Skeletal muscle satellite cell (primary cell): ENCODE results near the gene PLPPR5. TPM values are rescaled to one million over a fixed set of nuclear protein-coding genes. Genes with fewer than 3 reads are reported as not detected.
"Not testable (repeated sequence)": the region's sequence is repeated elsewhere in the genome, so short reads cannot be mapped to it uniquely, and the experiment has no call there.

Experiments used
- H3K27me3 ChIP-seq: 2 replicates; pipeline ENCODE4 v1.7.0; 2013; ENCODE audit warnings: low read length; ENCODE audit not compliant: control insufficient read depth, insufficient read depth
- H3K36me3 ChIP-seq: 2 replicates; pipeline ENCODE4 v1.7.0; 2013; ENCODE audit warnings: mild to moderate bottlenecking, control low read depth, low read length; ENCODE audit not compliant: insufficient read depth
- H3K4me1 ChIP-seq: 2 replicates; pipeline ENCODE4 v1.7.0; 2013; ENCODE audit warnings: low read length; ENCODE audit not compliant: control insufficient read depth, insufficient read depth
- H3K4me2 ChIP-seq: 2 replicates; pipeline ENCODE4 v1.7.0; 2013; ENCODE audit warnings: mild to moderate bottlenecking, low read length
- H3K4me3 ChIP-seq: 2 replicates; pipeline ENCODE4 v1.7.0; 2013; ENCODE audit warnings: low read length
- H3K9ac ChIP-seq: 2 replicates; pipeline ENCODE4 v1.7.0; 2013; ENCODE audit warnings: mild to moderate bottlenecking, low read depth, low read length, moderate library complexity
- H3K9me3 ChIP-seq: replicated peaks from 2 replicates; pipeline ENCODE4 v1.7.0; 2013; ENCODE audit warnings: mild to moderate bottlenecking, control low read depth, low read length
- total RNA-seq: library from RNA; depleted of rRNA; stranded (reverse); fragments of >200 nt; gene quantifications from 2 replicates; pipeline ENCODE4 v1.2.3, GENCODE V29; 2012; rRNA removed

The PLPPR5 gene
- under 0.01 TPM in 1 of 2 replicates, not detected in the other for total RNA-seq

GRCh38 chr1:99004861-99005442 lies at the start of gene PLPPR5:
Gene PLPPR5, minus strand, starts transcription at chr1:99004861. Its CDS starts 190 bp downstream, at chr1:99004671.
- H3K9me3 ChIP-seq, result no peaks in the 10 kb centered on the region
- H3K36me3 ChIP-seq, result no peaks in the 10 kb centered on the region
- peak within 1 kb of the TSS; percentile 68 for H3K4me3 ChIP-seq
- peak within 1 kb of the TSS; percentile 9 for H3K9ac ChIP-seq
- peaks cover 11% of the 10 kb centered on the region for H3K4me1 ChIP-seq
- peaks cover 68% of the 10 kb centered on the region for H3K27me3 ChIP-seq
- peak within 1 kb of the TSS; percentile 89 for H3K4me2 ChIP-seq

GRCh38 chr1:99051611-99052283 lies 47.1 kb upstream of the PLPPR5 start:
- no peak overlapping the region for H3K4me2 ChIP-seq
- no peaks in the 10 kb centered on the region for H3K4me1 ChIP-seq
- no peaks in the 10 kb centered on the region for H3K9me3 ChIP-seq
- no peak overlapping the region for H3K9ac ChIP-seq
- H3K4me3 ChIP-seq, result no peak overlapping the region
- H3K36me3 ChIP-seq, result no peaks in the 10 kb centered on the region
- H3K27me3 ChIP-seq, result peaks cover 6% of the 10 kb centered on the region

GRCh38 chr1:99049745-99050144 lies 45.1 kb upstream of the PLPPR5 start:
- Histone ChIP-seq H3K4me1 (no peaks in the 10 kb centered on the region), H3K36me3 (no peaks in the 10 kb centered on the region), H3K4me3 (no peak overlapping the region), H3K4me2 (no peak overlapping the region), H3K9me3 (no peaks in the 10 kb centered on the region), H3K9ac (no peak overlapping the region), H3K27me3 (no peaks in the 10 kb centered on the region)

GRCh38 chr1:99036746-99037145 lies 32.1 kb upstream of the PLPPR5 start:
- not testable (repeated sequence) for H3K4me3 ChIP-seq, H3K4me1 ChIP-seq, H3K4me2 ChIP-seq, H3K9me3 ChIP-seq, H3K27me3 ChIP-seq, H3K36me3 ChIP-seq, H3K9ac ChIP-seq

GRCh38 chr1:99018313-99018712 lies 13.7 kb upstream of the PLPPR5 start:
- Histone ChIP-seq H3K9me3 (no peaks in the 10 kb centered on the region), H3K4me1 (no peaks in the 10 kb centered on the region), H3K36me3 (no peaks in the 10 kb centered on the region), H3K4me2 (no peak overlapping the region), H3K27me3 (peaks cover 13% of the 10 kb centered on the region), H3K9ac (no peak overlapping the region), H3K4me3 (no peak overlapping the region)

- H3K9ac ChIP-seq, result no peak overlapping the region
- H3K4me2 ChIP-seq, result no peak overlapping the region
- no peaks in the 10 kb centered on the region for H3K36me3 ChIP-seq
- H3K9me3 ChIP-seq, result no peaks in the 10 kb centered on the region
- H3K4me3 ChIP-seq, result no peak overlapping the region
- H3K27me3 ChIP-seq, result peaks cover 13% of the 10 kb centered on the region
- H3K4me1 ChIP-seq, result no peaks in the 10 kb centered on the region
These were observed 13.0 kb upstream of the PLPPR5 start for GRCh38 chr1:99017655-99018054.

- Histone ChIP-seq H3K9ac (no peak overlapping the region), H3K4me3 (no peak overlapping the region), H3K27me3 (peaks cover 43% of the 10 kb centered on the region), H3K4me2 (no peak overlapping the region), H3K36me3 (no peaks in the 10 kb centered on the region), H3K9me3 (no peaks in the 10 kb centered on the region), H3K4me1 (no peaks in the 10 kb centered on the region)
These were observed 6.0 kb upstream of the PLPPR5 start for GRCh38 chr1:99010679-99011078.

- H3K9me3 ChIP-seq, result no peaks in the 10 kb centered on the region
- H3K4me2 ChIP-seq, result no peak overlapping the region
- H3K27me3 ChIP-seq, result peaks cover 68% of the 10 kb centered on the region
- no peak overlapping the region for H3K9ac ChIP-seq
- H3K36me3 ChIP-seq, result no peaks in the 10 kb centered on the region
- H3K4me1 ChIP-seq, result peaks cover 11% of the 10 kb centered on the region
- H3K4me3 ChIP-seq, result no peak overlapping the region
These were observed 2.7 kb upstream of the PLPPR5 start for GRCh38 chr1:99007366-99007765.

GRCh38 chr1:99005537-99005942 lies 879 bp upstream of the PLPPR5 start:
- H3K36me3 ChIP-seq, result no peaks in the 10 kb centered on the region
- peak overlapping the region; percentile 89 for H3K4me2 ChIP-seq
- H3K9ac ChIP-seq, result no peak overlapping the region
- peaks cover 73% of the 10 kb centered on the region for H3K27me3 ChIP-seq
- H3K9me3 ChIP-seq, result no peaks in the 10 kb centered on the region
- H3K4me1 ChIP-seq, result peaks cover 11% of the 10 kb centered on the region
- H3K4me3 ChIP-seq, result no peak overlapping the region

GRCh38 chr1:99004254-99004860 lies 304 bp downstream of the PLPPR5 start:
- H3K9ac ChIP-seq, result peak overlapping the region; percentile 9
- H3K4me3 ChIP-seq, result peak overlapping the region; percentile 68

GRCh38 chr1:99003581-99004253 lies 944 bp downstream of the PLPPR5 start:
- Histone ChIP-seq H3K4me3 (peak overlapping the region; percentile 68), H3K9ac (no peak overlapping the region), H3K4me2 (peak overlapping the region; percentile 89), H3K27me3 (peaks cover 72% of the 10 kb centered on the region), H3K9me3 (no peaks in the 10 kb centered on the region), H3K4me1 (peaks cover 11% of the 10 kb centered on the region), H3K36me3 (no peaks in the 10 kb centered on the region)

More at GRCh38 chr1:99004254-99004860, 304 bp downstream of the PLPPR5 start:
- Histone ChIP-seq H3K9me3 (no peaks in the 10 kb centered on the region), H3K36me3 (no peaks in the 10 kb centered on the region), H3K27me3 (peaks cover 70% of the 10 kb centered on the region), H3K4me2 (peak overlapping the region; percentile 89), H3K4me1 (peaks cover 11% of the 10 kb centered on the region)
